HTERT RPE-1 (cell line): ENCODE measurements around the gene WWOX.

Source experiments
- in situ Hi-C: fragments of 300-500 bp; cut with MboI; formaldehyde crosslinking; loops from 4 replicates; pipeline ENCODE4 v1.14.3; 2020; ENCODE audit warnings: low sequenced_read_pairs

The WWOX gene

DNA sequence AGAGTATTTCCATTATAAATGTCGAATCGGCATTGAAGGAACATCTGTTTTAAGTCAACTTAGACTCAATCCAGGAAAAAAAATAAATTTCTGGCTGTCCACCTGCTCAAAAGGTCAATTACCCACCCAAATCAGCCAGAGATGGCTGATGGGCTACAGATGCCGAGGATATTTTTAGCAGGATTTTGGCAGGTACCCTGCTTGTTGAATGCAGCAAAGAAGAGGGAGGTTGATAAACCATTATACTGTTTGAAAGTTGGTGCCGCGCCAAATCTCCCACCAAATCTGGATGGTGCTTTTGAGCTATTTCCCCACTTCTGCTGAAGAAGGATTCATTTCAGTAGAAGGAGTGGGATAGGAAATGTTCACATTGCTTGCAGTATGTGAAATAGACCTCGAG lies 963.4 kb downstream of the WWOX start:
- in situ Hi-C loops: no loop called here

DNA sequence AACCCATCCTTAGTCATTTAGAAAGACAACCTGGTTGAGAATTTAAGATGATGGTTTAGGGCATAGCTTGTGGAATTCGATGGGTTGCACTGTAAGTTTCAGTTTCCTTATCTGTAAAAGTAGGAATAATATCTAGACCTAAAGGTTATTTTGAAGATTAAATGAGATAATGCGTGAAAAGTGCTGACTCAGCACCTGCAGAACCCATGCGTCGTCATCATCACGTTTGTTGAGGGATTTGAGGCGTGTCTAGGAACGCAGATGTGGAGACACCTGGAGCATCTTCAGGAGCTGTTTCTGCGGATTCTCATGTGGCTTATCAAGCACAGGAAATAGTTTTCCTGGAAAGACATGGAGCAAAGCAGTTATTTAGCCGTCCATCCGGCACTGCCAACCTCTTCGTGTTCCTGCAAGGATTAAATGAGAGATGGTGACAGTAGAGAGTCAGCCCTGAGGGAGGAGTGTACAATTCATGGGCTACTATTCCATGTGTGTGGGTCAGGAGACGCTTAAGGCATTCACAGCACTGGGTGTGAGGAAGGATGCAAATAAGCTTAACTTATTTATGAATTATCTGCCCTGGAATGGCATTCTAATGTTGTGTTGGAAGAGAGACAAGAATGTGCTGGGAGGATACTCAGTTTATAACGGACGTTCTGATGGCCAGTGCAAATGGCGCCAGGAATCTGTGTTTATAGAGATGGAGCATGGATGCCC lies 965.0 kb downstream of the WWOX start:
- in situ Hi-C loops: no loop called here

DNA sequence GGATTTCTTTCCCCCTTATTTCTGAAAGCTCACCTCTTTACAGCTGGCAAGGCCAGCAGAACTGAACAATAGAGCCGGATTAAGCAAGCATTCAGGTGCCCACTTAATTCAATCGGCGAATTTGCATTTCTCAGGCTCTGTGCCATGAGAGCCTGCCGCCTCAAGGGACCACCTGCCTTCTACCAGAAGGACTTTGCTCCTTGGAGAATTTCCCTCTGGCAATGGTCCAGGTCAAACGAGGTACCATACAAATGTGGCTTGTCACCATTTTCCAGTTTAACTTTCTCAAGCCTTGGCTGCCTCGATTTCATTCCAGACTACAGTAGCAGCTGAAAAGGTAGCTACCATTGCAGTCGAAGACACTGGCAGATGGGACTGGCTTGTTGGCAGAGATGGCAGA lies 967.1 kb downstream of the WWOX start:
- in situ Hi-C loops: no loop called here

DNA sequence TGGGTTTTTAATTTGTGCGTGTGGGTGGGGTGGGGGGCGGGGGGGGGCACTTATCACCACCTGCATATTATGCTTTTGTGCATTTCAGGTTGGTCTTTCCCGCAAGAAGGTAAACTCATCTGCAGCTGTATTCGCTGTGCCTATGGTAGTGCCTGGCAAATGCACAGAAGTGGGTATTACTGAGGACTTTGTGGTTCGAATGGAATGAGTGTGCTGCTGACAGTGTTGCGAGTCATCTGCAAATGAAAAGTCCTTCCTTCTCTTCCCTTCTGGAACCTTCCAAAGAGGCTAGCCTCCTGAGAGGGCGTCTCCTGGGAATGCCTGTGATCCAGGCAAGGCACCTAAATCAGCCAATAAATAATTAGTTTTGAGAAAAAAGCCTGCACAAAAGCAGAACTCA lies 968.1 kb downstream of the WWOX start:
- in situ Hi-C loops: no loop called here

DNA sequence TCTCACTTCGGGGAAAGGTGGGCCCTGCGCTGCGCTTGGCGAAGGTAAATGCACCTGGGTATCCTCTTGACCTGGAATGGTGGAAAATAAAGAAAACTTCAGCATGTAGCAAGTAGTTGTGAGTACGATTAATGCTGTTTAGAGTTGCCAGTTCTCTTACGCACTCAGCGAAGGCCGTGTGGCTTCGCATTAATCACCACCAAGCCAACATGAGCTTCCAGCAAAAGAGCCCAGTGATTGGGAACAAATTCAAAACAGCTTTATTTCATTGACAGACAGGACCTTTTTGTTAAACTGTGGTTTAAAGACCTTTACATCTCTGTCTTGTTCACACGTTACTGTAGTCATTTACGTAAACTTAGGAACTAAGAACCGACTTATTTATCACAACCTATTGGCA lies 969.7 kb downstream of the WWOX start:
- in situ Hi-C loops: no loop called here

DNA sequence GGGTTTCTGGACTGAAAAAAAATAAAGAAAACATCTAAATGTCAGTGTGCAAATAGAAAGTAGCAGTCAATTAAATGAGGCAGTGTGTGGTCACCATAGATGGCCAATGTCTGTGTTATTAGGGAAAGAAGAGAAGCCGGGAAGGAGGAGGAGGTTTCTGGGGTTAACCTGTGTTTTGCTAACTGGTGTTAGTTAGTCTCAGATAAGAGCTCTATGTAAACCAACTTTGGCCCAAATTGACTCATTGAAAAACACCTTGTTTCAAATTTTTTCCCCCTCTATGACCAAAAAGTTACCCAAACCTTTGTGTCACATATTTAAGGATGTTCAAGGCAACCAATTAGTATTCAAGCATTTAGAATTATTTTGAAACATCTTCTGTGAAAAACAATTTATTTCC lies 970.2 kb downstream of the WWOX start:
- in situ Hi-C loops: no loop called here

DNA sequence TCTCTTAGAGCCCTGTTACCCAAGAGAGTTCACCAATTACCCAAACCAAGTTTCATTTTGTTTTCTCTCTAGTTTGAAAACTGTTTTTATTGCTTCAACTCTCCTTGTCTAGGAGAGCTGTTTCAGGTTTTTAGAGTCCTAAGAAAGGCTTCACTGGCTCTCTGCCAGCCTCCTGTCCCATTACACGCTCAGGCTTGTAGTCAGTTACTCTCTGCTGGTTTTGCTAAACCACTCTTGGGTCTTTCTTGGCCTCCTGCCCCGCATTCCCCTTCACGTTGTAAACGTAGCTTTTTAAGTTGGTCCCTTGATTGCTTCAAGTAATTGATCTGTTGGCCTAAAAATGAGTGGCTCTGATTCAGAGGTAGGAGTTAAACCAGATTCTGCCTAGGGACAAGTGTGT lies 972.0 kb downstream of the WWOX start:
- in situ Hi-C loops: no loop called here

DNA sequence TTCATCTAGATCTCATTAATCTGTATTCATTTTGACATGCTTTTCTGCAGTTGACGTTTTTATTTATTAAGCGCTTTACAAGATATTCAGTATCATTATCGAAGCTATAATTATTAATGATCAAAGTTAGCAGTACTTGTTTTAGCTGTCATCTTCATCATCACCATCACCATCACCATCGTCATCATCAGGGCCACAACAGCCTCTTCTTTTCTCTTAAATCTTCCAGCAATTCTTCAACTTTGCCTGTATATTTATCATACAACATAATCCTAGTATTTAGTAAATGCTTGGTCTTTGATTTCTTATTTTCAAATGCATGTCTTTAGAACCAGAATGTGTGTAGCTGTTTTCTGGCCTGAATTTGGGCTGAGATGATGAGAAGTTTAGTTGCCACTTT lies 973.1 kb downstream of the WWOX start:
- in situ Hi-C loops: no loop called here

DNA sequence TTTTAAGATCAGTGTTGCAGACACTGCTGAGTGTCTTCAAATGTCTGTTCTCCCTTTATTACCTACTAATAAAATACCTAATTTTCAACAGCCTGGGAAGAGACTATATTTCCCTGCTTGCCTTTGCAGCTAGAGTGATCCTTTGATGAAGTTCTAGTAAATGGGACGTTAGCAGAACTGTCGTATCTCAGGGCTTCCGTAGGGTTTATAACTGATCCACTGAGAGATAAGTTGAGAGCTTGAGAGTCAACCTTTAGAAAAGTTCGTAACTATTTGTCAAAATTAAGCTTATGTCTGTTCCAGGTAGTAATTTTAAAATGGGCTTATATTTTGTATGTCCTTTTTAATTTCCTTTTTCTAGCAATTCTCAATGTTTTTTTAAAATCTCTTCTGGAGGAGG lies 974.1 kb downstream of the WWOX start:
- in situ Hi-C loops: no loop called here

DNA sequence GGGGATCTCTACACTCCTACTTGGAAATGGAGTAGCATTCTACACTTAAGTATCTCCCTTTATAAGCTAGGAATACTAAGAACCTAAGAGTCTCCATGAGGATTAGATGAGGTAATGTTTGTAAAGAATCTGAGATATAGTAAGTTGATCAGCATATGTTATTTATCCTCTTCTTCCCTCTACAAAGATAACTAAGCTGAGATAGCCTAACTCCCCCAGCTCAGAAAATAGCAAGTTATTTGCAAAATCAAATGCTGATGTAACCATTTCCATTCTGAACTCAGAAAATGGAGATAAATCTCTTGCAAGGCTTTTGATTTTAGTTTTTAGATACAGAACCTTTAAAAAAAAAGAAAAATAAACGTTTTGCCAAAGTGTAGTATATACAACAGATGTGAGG lies 975.1 kb downstream of the WWOX start:
- in situ Hi-C loops: no loop called here

DNA sequence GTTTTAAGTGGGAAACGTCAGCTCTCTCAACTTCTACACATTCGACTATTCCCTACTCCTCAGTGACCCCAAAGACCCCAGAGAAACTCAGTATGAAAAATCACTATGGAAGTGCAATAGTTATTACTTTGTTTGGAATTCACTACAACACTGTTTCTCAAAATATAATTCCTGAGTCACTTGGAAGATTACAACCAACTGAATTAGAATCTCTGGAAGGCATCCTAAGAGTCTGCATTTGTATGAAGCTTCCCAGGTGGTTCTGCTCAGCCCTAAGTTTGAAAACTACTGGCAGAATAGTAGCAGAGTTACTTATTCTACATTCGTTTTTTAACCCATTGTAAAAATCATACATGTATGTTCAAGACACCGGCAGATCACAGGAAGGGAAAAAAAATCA lies 975.5 kb downstream of the WWOX start:
- in situ Hi-C loops: no loop called here

DNA sequence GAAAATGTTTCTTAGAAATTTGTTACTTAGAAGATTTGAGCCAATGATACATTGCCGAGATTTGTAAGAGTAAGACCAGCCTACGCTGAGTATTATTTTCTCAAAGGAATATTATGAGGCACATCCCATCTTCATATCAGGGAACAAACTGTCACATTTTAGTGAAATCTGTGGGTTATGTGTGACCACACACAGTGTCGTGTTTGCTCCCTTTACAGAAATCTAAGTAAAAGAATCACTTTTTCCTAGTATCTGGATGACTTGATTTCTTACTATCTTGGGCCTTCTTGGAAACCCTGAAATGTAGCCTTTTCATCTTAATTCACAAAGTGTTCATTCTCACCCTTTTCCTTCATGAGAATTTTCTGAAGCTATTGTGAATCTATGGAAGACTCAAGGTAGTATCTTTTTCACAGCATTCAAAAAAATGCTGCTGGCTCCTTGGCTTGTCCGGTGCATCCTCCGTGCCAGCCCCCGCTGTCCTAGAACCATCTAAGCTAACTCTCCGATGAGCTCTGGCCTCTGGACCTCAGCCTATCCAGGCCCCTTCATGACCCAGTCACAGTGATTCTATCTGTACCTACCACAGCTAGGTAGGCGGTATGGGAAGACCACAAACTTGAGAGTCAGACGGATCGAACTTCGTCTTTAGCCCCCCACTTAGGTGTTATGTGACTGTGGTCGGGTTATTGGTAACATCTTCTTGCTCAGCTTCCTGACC lies 976.8 kb downstream of the WWOX start:
- in situ Hi-C loops: no loop called here

DNA sequence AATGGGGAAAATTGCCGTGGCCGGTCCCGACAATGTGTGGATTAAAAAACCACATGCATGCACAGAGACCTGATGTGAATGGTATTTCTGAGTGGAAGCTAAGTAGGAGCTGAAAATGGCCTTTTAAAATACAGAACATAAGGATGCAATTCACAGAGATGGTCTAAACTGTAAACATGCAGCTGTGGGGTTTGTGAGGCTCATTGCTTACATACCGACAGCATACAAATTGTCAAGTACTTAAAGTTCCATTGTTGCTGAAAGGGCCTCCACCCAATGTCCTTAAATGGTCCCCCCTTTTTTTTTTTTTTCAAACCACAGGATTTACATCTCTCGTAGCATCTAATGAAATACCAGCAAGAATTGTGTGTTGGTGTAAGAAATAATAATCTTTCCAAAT lies 977.9 kb downstream of the WWOX start:
- in situ Hi-C loops: no loop called here

DNA sequence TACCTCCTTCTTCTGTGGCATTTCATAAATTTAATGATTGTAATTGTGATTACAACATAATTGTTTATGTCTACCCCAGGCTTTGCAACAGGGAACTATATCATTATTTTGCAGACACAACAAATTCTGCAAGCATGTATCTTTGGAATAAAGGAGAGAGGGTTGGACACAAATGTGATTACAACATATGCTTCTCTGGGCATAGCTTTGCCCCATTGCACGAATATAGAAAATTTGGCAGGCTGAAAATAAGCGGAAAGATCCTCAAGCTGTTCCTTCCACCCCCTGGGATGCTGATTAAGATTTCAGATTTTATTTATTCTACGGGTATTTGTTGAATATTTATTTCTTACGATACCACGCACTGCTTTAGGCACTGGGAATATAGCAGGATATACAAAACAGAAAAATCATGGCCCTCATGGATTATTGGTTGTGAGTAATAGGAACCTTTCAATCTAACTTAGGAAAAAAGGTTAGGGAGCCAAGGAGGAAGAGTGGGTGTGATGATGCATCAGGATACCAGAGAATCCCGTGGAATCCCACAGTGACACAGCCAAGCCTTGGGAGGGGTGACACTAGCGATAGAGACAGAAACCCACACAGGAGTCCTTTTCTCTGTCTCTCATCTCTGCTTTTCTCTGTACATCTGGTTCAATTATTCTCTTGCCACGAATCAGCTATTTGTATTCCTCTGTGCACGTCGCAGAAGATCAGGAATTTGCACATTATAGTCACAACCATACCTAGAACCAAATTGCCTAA lies 980.4 kb downstream of the WWOX start:
- in situ Hi-C loops: no loop called here

DNA sequence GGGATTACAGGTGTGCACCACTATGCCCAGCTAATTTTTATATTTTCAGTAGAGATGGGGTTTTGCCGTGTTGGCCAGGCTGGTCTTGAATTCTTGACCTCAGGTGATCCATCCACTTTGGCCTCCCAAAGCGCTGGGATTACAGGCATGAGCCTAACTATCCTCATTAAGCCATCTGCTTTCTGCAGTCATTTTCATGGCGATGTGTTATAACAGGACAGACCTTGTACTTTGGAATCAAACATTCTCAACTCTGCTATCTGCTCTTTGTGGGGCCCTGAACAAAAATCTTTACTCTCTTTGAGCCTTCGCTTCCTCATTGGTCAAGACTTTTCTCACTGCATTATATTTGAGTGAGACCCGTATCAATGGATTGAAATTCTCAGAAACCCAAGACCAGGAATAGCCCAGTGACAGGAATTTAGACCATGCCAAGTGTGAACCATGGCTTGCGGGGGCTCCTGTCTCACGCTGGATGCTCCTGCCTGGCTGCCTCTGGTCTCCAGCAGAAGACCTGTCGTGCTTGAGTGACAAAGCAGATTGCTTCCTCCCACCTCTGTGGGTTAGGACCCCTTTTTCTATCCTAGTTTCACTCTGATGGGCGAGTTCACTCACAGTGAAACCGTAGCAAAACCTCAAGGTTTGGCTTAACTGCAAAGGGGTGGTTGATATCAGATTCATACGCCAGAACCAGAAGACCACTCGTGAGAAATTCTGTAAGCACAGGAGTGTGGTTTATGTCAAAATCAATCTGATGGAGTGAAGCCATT lies 982.0 kb downstream of the WWOX start:
- in situ Hi-C loops: no loop called here

DNA sequence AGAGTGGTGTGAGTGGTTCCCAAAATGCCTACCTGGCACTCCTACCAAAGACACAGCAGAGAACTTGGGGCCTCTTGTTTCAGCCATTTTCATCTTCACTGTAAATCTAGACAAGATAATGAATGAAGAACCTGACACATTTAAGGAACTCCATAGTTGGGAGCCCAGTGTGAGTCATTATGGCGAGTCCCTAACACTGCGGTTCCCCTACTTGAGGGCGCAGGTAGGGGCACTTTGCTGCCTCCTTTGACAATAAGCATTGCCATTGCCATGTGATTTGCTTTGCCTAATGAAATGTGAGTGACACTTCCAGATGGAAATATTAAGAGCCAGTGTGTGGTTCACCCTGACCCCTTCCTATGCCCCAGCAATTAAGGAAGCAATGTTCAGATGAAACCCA lies 983.5 kb downstream of the WWOX start:
- in situ Hi-C loops: no loop called here

DNA sequence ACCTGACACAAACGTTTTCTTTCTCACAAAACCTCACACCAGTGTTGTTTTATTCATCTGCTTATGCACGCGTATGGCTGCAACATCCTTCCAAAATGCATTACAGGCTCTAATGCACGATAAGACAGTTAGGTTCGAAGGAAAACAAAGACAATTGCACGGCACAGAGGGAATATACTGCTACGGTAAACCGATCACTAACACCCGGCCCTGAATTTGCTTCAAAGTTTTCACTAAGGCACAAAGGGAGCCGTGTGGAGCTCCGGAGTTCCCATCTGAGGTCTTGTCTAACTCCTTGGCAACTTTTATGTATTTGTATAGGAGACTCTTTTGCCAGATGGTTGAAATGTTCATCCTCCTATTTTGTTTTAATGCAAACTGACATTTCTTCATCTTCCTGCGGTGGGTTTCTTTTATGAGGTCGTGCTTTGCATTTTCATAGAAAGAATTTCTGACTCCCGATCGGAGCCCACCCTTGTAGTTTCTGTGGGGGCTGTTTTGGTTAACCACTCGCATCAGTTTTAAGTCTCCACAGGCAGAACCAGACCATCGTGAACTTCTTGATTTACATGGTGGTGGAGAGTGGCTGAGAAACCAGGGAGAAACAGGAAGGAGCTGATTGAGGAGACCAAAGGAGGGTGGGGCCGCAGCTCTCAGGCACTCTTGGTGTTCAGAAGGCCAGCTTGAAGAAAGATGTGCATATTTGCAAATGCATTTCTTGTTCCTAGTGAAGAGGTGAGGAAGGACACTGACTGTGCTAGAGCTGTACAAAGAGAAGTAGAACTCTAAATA lies 984.2 kb downstream of the WWOX start:
- in situ Hi-C loops: no loop called here

DNA sequence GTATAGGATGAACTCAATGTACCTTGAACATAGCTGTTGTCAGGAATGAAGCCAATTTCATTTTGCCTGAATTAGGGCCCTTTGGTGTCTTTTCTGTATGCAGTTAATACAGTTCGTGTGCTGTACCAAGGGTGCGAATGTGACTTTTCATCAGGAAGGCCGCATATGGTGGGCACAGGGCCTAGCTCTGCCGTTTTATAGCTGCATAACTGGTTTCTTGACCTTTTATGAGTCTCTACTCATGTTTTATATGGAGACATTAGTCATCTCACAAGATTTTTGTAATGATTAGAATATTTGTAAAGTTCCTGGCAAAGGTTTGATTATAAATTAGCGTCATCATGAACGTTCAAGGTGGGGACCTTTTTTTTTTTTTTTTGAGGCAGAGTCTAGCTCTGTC lies 989.5 kb downstream of the WWOX start:
- in situ Hi-C loops: no loop called here

DNA sequence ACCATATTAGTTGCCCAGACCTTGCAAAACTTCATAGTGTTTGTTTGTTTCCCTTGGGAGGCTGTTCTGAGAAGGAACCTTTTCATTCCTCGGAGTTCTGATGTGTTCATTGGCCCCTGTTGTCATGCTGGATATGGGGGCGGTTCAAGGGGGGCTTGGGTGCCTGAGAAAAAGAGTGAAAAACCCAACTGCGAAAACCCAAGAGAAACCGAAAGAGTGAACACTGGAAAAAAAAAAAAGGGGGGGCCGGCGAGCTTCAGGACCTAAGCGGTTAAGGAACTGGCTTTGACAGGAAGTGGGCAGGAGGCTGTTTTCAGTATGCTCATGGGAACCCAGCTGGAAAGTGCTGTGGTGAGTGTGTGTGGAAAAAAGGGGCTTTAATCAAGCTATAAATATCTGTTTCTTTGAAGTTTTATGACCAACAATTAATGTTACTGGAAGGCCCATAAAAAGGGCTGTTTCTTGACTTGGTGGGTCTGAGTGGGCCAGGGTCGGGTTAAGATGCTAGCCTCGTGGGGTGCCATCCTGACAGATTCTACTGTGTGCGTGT lies 990.4 kb downstream of the WWOX start:
- in situ Hi-C loops: no loop called here

DNA sequence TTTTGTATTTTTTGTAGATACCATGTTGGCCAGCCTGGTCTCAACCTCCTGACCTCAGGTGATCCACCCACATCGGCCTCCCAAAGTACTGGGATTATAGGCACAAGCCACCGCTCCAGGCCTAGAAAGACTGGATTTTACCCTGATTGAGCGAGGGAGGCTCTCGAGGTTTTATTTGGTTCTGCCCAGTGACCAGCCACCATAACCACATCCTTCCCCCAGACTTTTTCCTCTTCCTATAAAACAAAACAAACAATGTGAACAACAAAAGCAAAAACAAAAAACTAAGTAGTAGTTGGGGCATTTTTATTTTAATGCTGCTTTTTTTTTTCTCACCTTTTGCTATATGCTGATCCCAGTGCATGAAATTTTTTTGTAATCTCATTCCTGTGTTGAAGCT lies 991.5 kb downstream of the WWOX start:
- in situ Hi-C loops: no loop called here
